Measurements from ENCODE around the gene PDE7B. TPM values are rescaled to one million over a fixed set of nuclear protein-coding genes. Genes with fewer than 3 reads are reported as not detected.

PDE7B gene
- total RNA-seq, 4 donors from 2014 or later: 3.4 to 15.4 (median 9.3) TPM

DNA sequence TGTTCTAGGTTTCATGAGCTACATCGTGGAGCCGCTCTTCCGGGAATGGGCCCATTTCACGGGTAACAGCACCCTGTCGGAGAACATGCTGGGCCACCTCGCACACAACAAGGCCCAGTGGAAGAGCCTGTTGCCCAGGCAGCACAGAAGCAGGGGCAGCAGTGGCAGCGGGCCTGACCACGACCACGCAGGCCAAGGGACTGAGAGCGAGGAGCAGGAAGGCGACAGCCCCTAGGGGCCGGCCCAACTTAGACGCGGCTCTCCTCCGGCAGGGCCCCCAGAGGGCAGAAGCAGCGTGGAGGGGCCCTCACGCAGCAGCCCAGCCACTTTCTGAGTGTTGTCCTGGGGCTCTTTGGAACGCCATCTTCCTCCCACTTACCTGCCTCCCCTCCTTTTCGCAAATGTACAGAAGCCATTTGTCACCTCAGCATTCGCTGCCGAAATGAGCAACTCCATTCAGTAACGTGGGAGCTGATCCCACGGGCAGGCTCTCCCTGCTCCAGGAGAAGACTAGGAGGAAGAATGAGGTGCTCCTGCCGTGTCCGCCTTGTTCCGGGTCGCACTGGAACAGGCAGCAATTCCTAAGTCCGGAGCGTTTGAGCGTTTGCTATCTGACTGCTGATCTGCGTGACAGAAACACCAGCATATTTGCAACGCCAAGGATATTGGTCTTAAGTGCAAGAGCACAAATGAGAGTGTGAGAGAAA is 340.3 kb downstream of the PDE7B start:
- H3K4me3 ChIP-seq: no peak overlapping the region
- H3K27me3 ChIP-seq: no peaks in the 10 kb centered on the region
- H3K27ac ChIP-seq (replicated peaks in 1 of 4): no peak overlapping the region
- no peaks in the 10 kb centered on the region for H3K4me1 ChIP-seq
- H3K36me3 ChIP-seq: peaks cover 4 to 49% (median 30%) of the 10 kb centered on the region in 4 donors
- no peaks in the 10 kb centered on the region for H3K9me3 ChIP-seq
- TF ChIP-seq, protein P1, sequence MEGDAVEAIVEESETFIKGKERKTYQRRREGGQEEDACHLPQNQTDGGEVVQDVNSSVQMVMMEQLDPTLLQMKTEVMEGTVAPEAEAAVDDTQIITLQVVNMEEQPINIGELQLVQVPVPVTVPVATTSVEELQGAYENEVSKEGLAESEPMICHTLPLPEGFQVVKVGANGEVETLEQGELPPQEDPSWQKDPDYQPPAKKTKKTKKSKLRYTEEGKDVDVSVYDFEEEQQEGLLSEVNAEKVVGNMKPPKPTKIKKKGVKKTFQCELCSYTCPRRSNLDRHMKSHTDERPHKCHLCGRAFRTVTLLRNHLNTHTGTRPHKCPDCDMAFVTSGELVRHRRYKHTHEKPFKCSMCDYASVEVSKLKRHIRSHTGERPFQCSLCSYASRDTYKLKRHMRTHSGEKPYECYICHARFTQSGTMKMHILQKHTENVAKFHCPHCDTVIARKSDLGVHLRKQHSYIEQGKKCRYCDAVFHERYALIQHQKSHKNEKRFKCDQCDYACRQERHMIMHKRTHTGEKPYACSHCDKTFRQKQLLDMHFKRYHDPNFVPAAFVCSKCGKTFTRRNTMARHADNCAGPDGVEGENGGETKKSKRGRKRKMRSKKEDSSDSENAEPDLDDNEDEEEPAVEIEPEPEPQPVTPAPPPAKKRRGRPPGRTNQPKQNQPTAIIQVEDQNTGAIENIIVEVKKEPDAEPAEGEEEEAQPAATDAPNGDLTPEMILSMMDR (IDR thresholded peaks at IDR 0.05): no peak
- TF ChIP-seq EP300 (IDR thresholded peaks at IDR 0.05) (no peak), POLR2A (IDR thresholded peaks at IDR 0.05; ENCODE audit: low read depth) (no peak), POLR2AphosphoS5 (IDR thresholded peaks at IDR 0.05) (no peak)
- DNase-seq (ENCODE audit: extremely low spot score): no peak
- intact Hi-C loops (cut with DNase I): no loop called here
- WGBS: 94% methylated on average over 32 of the region's 32 CpGs

DNA sequence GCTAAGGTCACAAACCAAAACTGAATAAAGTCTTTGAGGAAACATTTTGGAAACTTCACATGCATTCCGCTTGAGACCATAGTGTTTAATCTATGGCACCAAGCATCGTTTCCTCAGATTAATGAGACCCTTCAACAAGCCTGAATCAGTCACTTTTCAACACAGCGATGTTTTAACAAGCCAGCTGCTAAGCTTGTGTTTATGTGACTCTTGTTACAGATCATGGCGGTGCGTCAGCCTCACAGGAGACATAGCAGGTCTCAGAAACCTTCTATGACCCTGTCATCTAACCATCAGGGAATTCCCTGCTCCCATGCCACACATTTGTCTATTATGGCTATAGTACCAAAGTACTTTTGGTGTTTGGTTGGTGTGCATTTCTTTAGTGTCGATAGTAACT is 341.4 kb downstream of the PDE7B start:
- Histone ChIP-seq H3K27me3 (no peaks in the 10 kb centered on the region), H3K4me1 (no peaks in the 10 kb centered on the region), H3K9me3 (no peaks in the 10 kb centered on the region), H3K36me3 (peaks cover under 1 to 39% (median 25%) of the 10 kb centered on the region in 4 donors), H3K27ac (replicated peaks in 1 of 4) (no peak overlapping the region), H3K4me3 (no peak overlapping the region)
- intact Hi-C loops (cut with DNase I): no loop called here
- TF ChIP-seq POLR2AphosphoS5 (IDR thresholded peaks at IDR 0.05) (no peak), EP300 (IDR thresholded peaks at IDR 0.05) (no peak), POLR2A (IDR thresholded peaks at IDR 0.05; ENCODE audit: low read depth) (no peak)
- TF ChIP-seq, protein P1 (IDR thresholded peaks at IDR 0.05): no peak
- DNase-seq (ENCODE audit: extremely low spot score): no peak
- WGBS: 81% methylated on average over 6 of the region's 6 CpGs

DNA sequence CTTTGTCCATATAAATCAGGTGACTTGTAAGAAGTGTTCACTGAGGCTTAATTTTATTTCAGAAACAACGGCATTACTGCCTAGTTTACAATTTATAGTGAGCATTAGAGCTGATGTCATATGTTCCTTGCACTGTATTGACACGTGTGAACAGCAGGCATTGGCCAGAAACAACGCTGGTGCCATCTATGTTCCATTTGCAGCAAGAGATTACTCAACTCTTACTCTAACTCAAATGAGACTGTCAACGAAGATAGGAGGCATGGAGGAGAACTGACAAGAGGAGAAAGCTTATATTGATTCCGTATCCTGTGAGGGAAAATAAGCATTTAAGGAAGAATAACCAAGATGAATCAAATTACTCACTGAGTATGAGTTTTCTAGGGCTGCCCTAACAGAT is 350.2 kb downstream of the PDE7B start:
- H3K9me3 ChIP-seq: no peaks in the 10 kb centered on the region

DNA sequence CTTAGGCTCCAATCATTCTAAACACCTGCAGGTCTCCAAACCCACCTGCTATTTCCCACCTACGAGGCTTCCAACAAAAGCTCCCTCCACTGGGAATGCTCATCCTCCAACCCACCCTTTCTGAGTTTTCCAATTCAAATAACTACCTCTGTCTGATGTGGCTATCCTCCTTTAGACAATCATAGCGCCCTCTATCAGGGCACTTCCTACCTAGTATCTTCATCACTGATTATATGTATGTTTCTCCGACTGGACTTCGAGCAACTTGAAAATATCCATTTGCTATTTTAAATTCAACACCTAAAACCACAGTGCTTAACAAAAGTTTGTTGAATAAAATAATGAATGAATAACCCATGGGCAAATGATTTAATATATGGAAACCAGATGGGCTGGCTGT is 357.3 kb downstream of the PDE7B start:
- no peaks in the 10 kb centered on the region for H3K9me3 ChIP-seq
- intact Hi-C loops (cut with DNase I): no loop called here
- DNase-seq (ENCODE audit: extremely low spot score): no peak
- WGBS: 98% methylated on average over 4 of the region's 4 CpGs
- TF ChIP-seq EP300 (IDR thresholded peaks at IDR 0.05) (no peak), POLR2AphosphoS5 (IDR thresholded peaks at IDR 0.05) (no peak), POLR2A (IDR thresholded peaks at IDR 0.05; ENCODE audit: low read depth) (no peak)
- TF ChIP-seq, protein P1 (IDR thresholded peaks at IDR 0.05): no peak
- H3K27ac ChIP-seq (replicated peaks in 1 of 4): no peak overlapping the region
- H3K36me3 ChIP-seq: no peaks in the 10 kb centered on the region
- peaks cover 0 to 5% (median 2%) of the 10 kb centered on the region in 4 donors for H3K4me1 ChIP-seq
- H3K27me3 ChIP-seq: no peaks in the 10 kb centered on the region
- H3K4me3 ChIP-seq: no peak overlapping the region

More for the DNA sequence above, 350.2 kb downstream of the PDE7B start:
- Histone ChIP-seq H3K4me1 (peaks cover 0 to 4% (median 0%) of the 10 kb centered on the region in 4 donors), H3K4me3 (no peak overlapping the region), H3K27me3 (no peaks in the 10 kb centered on the region), H3K27ac (replicated peaks in 1 of 4) (no peak overlapping the region), H3K36me3 (no peaks in the 10 kb centered on the region)
- DNase-seq (ENCODE audit: extremely low spot score): no peak
- TF ChIP-seq POLR2A (IDR thresholded peaks at IDR 0.05; ENCODE audit: low read depth) (no peak), POLR2AphosphoS5 (IDR thresholded peaks at IDR 0.05) (no peak), EP300 (IDR thresholded peaks at IDR 0.05) (no peak)
- TF ChIP-seq, protein P1 (IDR thresholded peaks at IDR 0.05): no peak
- WGBS: 77% methylated on average over 5 of the region's 5 CpGs
- intact Hi-C loops (cut with DNase I): no loop called here
